GM19372 (cell line): ENCODE measurements around the gene EFCAB5.
"Not testable (repeated sequence)": the region's sequence is repeated elsewhere in the genome, so short reads cannot be mapped to it uniquely, and the experiment has no call there.

Source experiments
- ATAC-seq: cut with Tn5 transposase; IDR thresholded peaks from one replicate; pipeline ENCODE4 v1.9.1; 2021; ENCODE audit warnings: mild to moderate bottlenecking, low read depth, moderate library complexity; ENCODE audit not compliant: unreplicated experiment

Gene EFCAB5

DNA sequence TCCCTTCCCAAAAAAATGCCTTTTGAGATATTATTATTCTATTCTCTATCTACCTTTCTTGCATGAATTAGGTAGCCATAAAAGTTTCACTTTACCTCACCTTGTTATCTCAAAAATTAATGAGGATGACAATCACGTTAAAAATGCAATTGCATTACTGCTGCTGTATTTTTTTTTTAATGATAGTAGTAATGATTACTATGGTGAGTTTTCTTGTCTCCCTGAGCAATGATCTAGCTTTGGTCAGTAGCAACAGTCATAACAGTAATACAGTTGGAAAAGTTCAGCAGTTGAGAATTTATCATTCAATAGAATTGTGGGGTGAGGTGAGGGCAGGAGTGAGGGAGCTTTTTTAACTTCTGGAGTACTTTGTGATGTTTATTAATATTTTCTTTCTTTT is at the start of gene EFCAB5:
EFCAB5 (plus strand) TSS at position 301 of the 400 bp plus-strand sequence. CDS start 163 bp downstream, outside the sequence.
- no peak for ATAC-seq

DNA sequence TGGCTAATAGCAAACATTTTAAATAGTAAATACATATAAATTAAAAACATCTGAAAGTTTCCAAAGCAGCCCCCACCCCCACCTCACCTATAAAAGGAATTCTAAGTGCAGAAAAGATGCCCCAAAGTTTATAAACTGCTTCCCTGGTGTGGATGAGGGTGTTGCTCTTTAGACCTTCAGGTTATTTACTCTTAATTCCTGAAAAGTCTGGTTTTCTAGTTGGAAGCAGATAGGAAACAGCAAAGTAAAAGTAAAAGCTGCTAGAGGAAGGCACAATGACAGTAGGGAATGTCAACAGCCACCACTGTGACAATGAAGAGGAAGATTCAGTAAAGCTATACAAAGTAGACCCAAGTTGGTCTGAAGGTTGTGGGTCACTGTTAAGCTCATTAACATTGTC is 49.2 kb upstream of the EFCAB5 start:
- ATAC-seq = no peak

DNA sequence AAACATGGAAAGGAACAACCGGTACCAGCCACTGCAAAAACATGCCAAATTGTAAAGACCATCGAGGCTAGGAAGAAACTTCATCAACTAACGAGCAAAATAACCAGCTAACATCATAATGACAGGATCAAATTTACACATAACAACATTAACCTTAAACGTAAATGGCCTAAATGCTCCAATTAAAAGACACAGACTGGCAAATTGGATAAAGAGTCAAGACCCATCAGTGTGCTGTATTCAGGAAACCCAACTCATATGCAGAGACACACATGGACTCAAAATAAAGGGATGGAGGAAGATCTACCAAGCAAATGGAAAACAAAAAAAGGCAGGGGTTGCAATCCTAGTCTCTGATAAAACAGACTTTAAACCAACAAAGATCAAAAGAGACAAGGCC is 44.3 kb upstream of the EFCAB5 start:
- not testable (repeated sequence) for ATAC-seq

DNA sequence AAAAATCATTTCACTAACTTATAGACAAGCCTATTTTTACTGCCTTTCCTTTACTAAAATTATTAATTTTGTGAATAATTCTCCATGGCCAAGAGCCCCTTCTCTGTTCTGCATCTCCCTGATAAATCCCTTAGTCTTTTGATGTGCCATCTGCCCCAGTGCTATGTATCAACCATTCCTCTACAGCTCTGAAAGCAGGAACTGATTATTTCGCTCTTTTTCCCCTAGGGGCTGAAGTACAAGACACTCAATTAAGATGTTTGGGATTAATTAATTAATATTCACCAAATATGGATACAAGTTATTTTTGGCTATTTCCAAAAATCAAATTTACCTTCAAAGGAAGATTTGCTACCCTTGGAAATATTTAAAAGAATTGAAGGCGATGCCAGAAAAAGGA is 38.0 kb upstream of the EFCAB5 start:
- no peak for ATAC-seq

DNA sequence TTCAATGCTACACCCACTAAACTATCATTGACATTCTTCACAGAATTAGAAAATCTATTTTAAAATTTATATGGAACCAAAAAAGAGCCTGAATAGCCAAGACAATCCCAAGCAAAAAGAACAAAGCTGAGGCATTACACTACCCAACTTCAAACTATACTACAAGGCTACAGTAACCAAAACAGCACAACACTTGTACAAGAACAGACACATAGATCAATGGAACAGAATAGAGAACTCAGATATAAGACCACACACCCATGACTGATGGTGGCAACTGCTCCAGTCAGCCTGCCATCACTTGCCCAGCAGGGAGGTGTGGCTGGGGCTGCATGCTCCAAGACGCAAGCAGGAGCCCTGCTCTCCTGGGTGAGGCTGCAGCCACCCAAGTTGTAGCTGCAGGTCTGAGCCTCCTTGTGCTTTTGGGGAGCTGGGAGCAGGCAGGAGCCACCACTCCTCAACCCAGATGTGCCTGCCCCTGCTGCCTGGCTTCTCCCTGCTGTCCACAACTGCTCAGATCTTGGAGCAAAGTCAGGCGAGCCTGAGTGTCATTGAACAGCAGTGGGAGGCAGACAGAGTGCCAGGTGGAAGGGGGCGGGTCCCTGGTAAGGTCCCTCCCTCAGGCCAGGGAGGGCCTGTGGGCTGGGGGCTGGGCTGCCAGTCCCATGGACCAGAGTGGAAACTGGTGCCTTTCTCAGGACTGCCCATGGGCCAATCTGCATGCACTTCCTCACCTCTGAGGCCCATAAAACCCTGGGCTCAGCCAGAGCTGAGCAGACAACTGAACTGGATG is 36.2 kb upstream of the EFCAB5 start:
- no peak for ATAC-seq

DNA sequence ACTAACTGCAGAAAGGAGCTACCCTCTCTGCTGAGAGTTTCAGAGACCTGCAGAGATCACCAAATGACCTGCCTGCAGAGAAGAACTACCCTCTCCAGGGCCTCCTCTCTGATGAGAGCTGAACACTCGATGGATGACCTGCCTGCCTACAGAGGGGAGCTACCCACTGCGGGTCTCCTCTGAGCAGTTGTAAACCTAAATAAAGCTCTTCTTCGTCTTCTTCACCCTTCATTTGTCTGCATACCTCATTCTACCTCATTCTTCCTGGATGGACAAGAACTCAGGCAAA is 35.6 kb upstream of the EFCAB5 start:
- ATAC-seq = no peak

DNA sequence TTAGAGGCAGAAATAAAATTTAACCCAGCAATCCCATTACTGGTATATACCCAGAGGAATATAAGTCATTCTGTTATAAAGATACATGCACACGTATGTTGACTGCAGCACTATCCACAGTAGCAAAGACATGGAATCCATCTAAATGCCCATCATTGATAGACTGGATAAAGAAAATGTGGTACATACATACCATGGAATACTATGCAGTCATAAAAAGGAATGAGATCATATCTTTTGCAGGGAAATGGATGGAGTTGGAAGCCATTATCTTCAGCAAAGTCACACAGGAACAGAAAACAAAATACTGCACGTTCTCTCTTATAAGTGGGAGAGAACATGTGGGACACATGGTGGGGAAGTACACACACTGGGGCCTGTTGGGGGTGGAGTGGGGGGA is 34.5 kb upstream of the EFCAB5 start:
- no peak for ATAC-seq

DNA sequence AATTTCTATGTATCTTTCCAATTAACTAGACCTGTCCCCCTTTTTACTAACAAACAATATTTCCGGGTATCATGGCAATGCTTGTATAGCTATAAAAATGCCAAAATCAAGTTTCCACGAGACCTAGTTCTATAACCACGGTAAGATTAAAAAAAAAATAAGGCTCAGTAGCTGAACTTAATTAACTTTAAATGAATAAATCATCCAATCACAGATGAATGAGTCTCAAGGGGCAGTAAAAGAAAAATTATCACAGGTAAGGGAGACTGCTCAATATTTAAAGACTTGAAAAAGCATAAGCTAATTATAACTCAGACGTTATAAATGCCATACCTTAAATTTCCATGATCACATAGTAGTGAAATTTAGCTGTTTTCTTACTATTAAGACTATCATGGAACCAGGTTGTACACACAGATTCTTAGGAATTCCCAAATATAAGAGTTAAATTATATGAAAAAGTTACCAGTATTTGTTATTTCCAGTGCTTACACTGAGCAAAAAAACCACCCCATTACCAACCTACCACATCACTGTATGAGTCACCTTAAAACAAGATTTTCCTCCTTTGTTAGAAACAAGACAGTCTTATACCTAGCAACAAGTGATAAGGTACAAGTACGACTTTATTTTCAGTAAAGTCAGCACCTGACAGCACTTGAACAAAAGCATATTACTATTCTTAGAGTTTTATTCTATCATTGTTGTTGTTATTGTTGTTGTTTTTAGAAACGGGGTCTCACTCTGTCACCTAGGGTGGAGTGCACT is 32.0 kb upstream of the EFCAB5 start:
- ATAC-seq = no peak

DNA sequence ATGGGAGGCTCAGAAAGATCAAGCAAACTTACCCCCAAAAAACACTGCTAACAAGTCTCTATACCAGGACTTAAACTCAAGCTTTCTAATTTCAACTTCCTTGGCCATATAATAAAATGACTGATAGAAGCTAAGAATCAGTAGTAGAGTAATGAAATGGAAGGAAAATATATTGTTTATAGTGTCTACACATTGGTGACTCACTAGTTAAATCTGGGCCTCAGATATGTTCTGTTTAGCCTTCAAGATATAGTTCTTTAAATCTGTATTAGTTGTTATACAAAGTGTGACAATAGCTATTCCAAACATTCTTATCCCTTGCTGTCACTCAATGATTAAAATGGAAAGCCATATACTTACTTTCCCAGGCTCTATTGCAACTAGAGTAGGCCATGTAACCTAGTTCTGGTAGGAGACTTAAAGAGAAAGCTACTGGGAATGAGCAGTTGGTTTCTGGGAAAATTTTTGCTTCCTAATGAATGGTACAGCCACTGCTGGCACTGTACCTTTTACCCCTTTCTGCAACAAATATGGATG is 29.7 kb upstream of the EFCAB5 start:
- ATAC-seq = no peak

DNA sequence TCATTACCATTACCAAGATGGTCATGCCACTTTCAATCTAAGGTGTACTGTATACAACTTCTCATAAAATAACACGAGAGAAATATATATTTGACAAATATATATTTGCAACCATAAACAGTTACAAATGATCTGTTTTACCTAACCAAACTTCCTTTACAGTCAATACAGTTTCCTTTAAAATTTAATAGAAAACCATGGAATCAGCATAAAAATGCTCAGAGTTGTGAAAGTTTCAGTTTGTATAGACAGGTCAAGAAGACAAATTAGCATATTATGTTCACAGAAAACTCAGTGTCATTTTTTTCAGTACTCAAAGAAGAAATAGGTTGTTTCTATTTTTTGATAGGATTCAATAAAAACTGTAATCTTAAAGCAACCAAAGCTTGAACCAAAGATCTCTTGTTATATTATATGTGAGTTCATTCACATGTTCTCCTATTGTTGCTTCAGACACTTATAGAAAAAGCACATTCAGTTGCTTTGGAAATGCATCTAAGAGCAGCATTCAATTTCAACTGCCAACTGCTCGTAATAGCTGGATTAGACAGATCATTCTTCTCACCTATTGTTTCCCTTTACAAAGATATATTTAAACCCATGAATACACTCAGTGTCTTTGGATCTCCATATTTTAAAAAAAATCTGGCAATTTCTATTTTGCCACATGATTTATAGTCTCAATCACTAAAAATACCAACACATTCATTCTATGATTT is 26.5 kb upstream of the EFCAB5 start:
- no peak for ATAC-seq

DNA sequence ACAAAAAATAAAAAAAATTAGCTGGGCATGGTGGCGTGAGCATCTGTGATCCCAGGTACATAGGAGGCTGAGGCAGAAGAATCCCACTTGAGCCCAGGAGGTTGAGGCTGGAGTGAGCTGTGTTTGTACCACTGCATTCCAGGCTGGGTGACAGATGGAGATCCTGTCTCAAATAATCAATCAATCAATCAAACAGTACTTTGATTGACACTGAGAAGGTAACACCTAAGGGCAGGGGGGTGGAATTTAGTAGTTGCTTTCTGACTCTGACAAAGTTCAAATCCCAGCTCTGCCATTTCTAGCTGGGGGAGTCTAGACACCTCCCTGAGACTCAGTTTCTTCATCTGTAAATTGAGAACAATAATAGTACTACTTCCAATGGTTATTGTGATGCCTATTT is 23.4 kb upstream of the EFCAB5 start:
- no peak for ATAC-seq

DNA sequence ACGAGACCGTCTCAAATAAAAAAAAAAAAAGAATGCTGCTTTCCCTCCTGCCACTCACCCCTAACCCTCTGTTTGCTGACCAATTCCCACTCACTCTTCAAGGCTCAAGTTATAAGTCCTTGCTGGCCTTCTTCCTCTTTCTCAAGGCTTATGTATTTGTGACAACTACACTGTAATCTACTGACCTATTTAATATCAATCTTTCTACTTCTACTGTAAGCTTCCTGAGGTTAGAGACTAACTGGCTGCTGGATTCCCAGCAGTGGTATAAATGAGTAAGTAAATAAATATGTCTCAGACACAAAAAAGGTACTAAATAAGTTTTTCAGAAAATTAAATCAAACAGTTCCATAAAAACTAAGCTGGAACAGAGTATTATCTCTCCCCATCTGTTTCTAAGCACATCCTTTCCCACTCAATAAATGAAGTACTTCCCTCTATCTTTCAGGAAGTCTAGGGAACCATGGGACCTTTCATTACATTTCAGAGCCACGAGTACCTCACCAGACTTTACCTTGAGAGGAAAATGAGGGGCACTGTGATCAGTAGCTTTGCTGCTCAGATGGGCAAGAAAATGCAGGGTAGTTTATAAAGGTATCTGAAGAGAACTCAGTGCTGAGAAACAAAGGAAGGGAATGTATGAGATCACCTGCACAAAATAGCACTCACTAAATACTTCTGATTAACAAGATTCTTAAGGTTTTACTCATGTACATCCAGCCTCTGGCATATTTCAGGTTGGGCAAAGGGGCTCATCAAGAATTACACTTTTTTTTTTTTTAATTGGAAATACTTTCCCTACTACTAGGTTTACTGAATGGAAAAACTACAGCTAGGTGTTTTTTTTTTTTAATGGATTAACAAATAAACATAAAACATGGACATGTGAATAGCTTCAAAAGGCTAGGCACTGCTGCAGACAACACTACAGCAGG is 22.2 kb upstream of the EFCAB5 start:
- ATAC-seq = no peak

DNA sequence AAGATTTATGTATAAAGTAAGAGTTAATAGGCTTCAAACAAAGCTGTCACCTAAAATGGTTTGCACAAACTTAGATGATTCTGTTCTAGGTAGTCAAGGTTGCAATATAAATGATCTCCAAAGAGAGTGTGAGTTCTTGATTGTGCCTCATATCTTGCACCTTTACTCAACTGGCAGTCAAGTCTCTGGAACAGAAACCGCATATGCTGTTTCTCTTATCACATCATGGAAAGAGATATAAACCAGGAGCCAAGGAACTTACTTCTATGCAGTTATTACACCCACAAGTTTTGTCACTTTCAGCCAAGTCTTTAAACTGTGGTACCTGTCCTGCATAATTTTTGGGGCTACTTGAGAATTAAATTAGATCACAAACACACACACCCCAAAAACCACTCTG is 16.6 kb upstream of the EFCAB5 start:
- ATAC-seq = no peak

DNA sequence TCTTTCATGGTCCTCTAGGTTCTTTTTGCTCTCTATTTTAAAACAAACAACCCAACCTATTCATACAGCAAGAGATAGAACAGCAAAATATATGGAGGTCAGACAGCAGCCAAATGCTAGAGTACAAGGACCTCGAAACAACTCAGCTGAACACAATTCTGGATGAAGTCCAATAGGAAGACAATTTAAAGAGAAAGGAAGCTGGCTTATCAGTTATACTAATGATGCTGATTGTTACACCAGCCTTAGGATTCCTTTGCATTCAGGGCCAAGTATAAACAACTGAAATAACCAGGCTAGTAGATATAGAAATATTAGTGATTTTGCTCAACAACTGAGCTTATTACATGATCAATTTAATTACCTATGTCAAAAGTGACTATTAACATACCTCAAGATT is 13.9 kb upstream of the EFCAB5 start:
- no peak for ATAC-seq

DNA sequence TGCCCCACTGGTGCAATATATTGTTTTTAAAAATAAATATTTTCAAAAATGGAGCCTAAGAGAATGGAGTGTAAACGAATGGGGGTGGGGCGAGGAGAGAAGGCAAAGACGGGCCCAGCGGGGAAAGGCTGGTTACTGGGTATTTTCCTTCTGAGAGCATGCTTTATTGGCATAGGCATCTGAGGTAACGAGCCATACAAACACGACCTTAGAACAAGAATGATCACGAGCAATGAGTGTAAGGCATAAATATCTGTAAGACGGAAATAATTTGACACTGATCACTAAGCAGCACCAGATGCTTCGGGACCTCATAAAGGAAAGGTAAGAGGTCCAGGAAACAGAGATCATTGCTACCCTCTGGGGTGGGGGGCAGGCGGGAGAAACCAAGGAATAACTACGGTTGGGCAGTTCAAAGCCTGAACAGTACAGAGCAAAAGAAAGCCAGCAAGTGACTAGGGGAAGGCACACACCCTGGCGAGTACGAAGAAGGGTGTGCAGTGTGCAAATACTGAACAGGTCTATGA is 12.4 kb upstream of the EFCAB5 start:
- ATAC-seq = no peak

DNA sequence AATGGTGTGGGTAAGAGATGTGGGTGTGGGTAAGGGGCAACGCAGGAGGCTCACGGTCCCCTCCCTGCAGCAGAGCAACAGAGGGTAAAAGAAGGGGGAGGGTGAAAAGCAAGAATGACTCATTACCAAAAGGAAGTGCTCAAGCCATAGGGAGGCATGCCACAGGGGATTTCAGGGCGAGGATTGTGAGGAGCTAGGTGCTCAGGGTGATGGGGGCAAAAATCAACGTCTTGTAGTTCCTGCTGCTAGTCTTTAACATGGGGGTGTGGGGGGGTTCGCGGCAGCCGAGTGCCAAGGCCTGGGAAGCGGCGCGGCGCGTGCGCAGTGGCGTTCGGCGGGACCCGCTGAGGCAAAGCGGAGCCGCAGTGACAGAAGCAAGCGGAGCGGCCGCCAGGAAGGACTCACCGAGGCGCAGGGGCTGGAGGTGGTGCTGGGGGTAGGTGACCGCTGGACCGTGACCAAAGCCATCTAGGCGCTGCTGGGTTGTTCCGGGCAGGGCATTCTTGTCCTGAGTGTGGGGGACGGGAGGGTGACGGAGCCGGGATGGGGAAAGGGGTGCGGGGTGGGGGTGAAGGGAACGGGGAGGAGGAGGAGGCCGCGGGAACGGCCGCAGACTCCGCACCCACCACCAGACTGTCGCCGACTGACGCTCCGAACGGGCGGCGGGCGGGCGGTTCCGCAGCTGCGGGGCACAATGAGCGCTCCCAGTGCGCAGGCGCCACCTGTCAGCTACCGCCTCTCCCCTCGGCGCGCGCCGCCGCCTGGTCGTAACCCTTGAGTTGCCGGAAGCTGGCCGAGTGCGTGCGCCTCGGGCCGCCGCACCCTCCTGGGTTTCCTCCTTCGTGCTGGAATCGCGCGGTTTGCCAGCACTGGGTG is 11.7 kb upstream of the EFCAB5 start, which contains the start of gene SSH2:
SSH2 (minus strand) TSS at position 696 of the 876 bp plus-strand sequence; CDS start at position 468, 228 bp downstream.
- ATAC-seq = peak; percentile 69

DNA sequence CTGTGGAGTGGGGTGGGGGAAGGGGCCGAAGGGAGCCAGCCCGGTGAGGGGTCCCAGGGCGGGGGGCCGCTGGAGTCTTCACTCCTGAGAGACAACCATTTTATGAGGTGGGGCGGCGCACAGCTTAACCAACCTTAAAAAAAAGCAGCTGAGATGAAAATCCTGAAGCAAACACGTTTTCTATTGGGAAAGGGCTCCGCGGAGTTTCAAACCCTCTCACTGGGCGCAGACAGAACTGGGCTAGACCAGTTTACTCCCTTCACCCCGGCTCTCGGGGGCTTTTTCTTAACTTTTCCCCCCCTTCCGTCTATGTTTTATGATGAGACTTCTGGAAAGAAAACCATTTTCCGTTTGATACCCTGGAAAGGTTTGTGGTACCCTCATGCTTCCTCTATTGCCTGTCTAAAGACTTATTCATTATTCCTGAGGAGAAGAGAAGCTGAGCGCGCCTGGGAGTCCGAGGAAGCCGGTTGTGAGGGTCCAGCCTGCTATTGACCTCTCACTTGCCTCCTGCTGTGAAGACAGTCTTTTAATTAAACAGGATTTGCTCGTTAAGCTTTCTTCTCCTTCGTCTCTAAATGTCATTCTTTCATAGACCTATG is 10.9 kb upstream of the EFCAB5 start:
- no peak for ATAC-seq

DNA sequence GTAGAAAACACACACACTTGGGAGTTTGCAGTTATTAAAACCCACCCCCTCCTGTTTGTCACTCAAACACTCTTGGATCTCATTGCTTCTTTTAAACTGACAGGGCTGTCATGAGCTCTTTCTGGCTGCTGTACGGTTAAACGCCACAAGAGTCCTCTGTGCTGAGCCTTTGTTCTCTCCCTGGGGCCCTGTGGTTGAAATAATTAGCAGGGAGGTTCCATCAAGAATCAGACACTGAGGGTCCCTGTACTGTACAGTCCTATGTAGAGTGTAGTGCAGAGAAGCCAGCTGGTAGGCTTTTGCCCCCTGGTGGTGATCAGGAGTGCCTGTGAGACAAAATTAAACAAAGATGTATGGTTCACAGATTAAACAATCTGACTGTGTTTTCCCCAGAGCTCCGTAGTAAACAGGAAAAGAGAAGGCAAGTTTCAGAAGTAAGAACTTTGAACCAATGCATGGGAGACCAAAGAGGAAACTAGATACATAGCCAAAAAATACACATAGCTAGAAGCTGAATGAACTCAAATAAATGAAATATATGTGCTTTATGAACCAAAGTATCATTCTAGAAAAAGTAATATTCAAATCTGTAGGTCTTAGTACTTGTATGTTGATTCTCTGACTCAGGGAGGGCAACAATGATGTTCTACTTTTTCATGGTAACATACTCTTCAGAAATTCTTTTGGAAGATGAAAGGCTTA is 10.1 kb upstream of the EFCAB5 start:
- peak; percentile 52 for ATAC-seq
